CD8-positive, alpha-beta memory T cell (primary cell): ENCODE data around the gene ATG16L2. TPM values are rescaled to one million over a fixed set of nuclear protein-coding genes. Genes with fewer than 3 reads are reported as not detected.
A peak's percentile ranks its signal among the peaks of the same experiment; 100 is the strongest.

Experiments
- CTCF ChIA-PET: fragments of 350-600 bp; sonication (Branson Sonifier 250); formaldehyde crosslinking; loops from one replicate; lab custom pipeline; 2021; ENCODE audit warnings: antibody characterized with exemption; lab: Charles Lee
- POLR2A ChIA-PET: fragments of 350-600 bp; sonication (Branson Sonifier 250); formaldehyde crosslinking; loops from one replicate; lab custom pipeline; 2021; ENCODE audit warnings: antibody characterized with exemption; lab: Charles Lee
- DNase-seq, 5 donors: peaks; one replicate each; pipeline versions ENCODE4 v3.0.0 to v3.0.0-alpha.2; 2020 to 2022; ENCODE audit warnings: mixed read lengths in 1 of 5
- H3K27ac ChIP-seq: one replicate; pipeline ENCODE4 v1.7.0; 2013; ENCODE audit warnings: low read depth, mild to moderate bottlenecking, low read length, moderate library complexity
- H3K27me3 ChIP-seq: 2 replicates; pipeline ENCODE4 v1.7.0; 2013; ENCODE audit warnings: low read length, mild to moderate bottlenecking; ENCODE audit not compliant: insufficient read depth, poor library complexity, severe bottlenecking
- H3K36me3 ChIP-seq: 2 replicates; pipeline ENCODE4 v1.7.0; 2013; ENCODE audit warnings: mild to moderate bottlenecking, low read length, moderate library complexity; ENCODE audit not compliant: insufficient read depth
- H3K4me1 ChIP-seq: 2 replicates; pipeline ENCODE4 v1.7.0; 2013; ENCODE audit warnings: mild to moderate bottlenecking, low read length, moderate library complexity; ENCODE audit not compliant: insufficient read depth
- H3K4me3 ChIP-seq: 2 replicates; pipeline ENCODE4 v1.7.0; 2013; ENCODE audit warnings: mild to moderate bottlenecking, low read length
- H3K9me3 ChIP-seq: 2 replicates; pipeline ENCODE4 v1.7.0; 2013; ENCODE audit warnings: mild to moderate bottlenecking, low read length
- H3K27ac Mint-ChIP-seq, 8 donors: one replicate each; pipeline ENCODE4 v1.8.0; 2020 to 2021; ENCODE audit warnings: mixed read lengths in 8 of 8, mild to moderate bottlenecking in 6 of 8, inconsistent platforms in 3 of 8, moderate library complexity in 3 of 8
- H3K27me3 Mint-ChIP-seq, 2 donors: one replicate each; pipeline ENCODE4 v1.8.0; 2020 to 2021; ENCODE audit warnings: mixed read lengths in 2 of 2, mild to moderate bottlenecking in 1 of 2, moderate library complexity in 1 of 2
- H3K36me3 Mint-ChIP-seq, 3 donors: one replicate each; pipeline ENCODE4 v1.8.0; 2020 to 2021; ENCODE audit warnings: mixed read lengths in 3 of 3, inconsistent platforms in 1 of 3, mild to moderate bottlenecking in 1 of 3
- H3K4me1 Mint-ChIP-seq, 3 donors: one replicate each; pipeline ENCODE4 v1.8.0; 2020 to 2021; ENCODE audit warnings: mixed read lengths in 3 of 3, inconsistent platforms in 1 of 3, mild to moderate bottlenecking in 1 of 3
- H3K4me3 Mint-ChIP-seq, 7 donors: one replicate each; pipeline ENCODE4 v1.8.0; 2020 to 2021; ENCODE audit warnings: mixed read lengths in 7 of 7, mild to moderate bottlenecking in 6 of 7, moderate library complexity in 4 of 7, inconsistent platforms in 2 of 7
- H3K9me3 Mint-ChIP-seq, 5 donors: one replicate each; pipeline ENCODE4 v1.8.0; 2020 to 2022; ENCODE audit warnings: mixed read lengths in 5 of 5, mild to moderate bottlenecking in 3 of 5, moderate library complexity in 2 of 5, inconsistent platforms in 1 of 5
- polyA plus RNA-seq: library from polyadenylated mRNA; unstranded; fragments of 300-500 nt; fragmentation: Illumina TruSeq; gene quantifications from one replicate; pipeline ENCODE4 v1.2.3, GENCODE V29; 2021
- total RNA-seq, 2 experiments: library from RNA; stranded (reverse); gene quantifications; one replicate each; pipeline ENCODE4 v1.2.3, GENCODE V29; 2021

Gene ATG16L2, protein sequence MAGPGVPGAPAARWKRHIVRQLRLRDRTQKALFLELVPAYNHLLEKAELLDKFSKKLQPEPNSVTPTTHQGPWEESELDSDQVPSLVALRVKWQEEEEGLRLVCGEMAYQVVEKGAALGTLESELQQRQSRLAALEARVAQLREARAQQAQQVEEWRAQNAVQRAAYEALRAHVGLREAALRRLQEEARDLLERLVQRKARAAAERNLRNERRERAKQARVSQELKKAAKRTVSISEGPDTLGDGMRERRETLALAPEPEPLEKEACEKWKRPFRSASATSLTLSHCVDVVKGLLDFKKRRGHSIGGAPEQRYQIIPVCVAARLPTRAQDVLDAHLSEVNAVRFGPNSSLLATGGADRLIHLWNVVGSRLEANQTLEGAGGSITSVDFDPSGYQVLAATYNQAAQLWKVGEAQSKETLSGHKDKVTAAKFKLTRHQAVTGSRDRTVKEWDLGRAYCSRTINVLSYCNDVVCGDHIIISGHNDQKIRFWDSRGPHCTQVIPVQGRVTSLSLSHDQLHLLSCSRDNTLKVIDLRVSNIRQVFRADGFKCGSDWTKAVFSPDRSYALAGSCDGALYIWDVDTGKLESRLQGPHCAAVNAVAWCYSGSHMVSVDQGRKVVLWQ
- total RNA-seq (10 to 100 TPM; 50.3 to 53.2 TPM), polyA plus RNA-seq (18.8 TPM)

DNA sequence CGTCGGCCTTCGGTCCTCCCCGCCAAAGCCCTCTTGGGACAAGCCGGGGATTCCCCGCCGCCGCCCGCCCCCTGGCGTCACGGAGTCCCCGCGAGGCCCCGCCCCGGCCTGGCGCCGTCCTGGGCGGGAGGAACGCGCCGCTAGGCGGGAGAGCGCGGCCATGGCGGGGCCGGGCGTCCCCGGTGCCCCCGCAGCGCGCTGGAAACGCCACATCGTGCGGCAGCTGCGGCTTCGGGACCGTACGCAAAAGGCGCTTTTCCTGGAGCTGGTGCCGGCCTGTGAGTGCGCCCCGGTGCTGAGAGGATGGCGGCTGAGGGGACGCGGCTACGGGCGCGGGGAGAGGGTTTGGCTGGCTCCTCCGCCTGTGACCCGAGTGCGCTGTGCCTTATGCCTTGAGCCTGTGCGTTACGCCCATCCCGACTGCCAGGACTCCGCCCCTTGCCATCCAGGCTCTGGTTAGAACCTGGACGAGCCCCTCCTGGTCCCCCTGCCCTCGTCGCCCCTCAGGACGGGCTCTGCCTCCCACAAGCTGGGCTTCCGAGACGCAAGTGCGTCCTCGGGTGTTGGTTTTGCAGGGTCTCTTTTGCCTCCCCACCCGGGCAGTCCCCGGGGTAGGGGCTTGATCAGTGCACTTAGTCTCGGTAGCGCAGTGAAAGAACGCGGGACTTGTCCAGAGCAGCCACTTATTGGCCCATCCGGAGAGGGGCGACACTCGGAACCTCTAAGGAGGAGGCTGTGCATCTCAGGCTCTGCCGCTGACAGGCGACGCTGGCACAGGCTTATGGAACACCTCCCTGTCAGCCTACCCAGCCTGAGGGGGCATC is at the start of gene ATG16L2:
Gene ATG16L2, plus strand, starts transcription at position 126 of the 824 bp plus-strand sequence. Its CDS starts 35 bp downstream, at position 161.
- H3K4me3 Mint-ChIP-seq: peak within 1 kb of the TSS; percentile 96 to 100 (median 99)
- Histone ChIP-seq H3K4me1 (peaks cover 18% of the 10 kb centered on the region), H3K27me3 (no peaks in the 10 kb centered on the region), H3K36me3 (peaks cover 19% of the 10 kb centered on the region), H3K4me3 (peak within 1 kb of the TSS; percentile 95), H3K27ac (peak within 1 kb of the TSS; percentile 99), H3K9me3 (no peaks in the 10 kb centered on the region)
- peaks cover 0 to 5% of the 10 kb centered on the region in 2 donors for H3K27me3 Mint-ChIP-seq
- ChIA-PET POLR2A (interaction anchor here (0.8 kb wide), 1 partner anchor 68 kb away, joined by 3 read pairs; no protein-coding TSS in a partner anchor), CTCF (interaction anchor here (0.7 to 2.5 kb wide), 6 partner anchors 10 to 363 kb away, joined by 4 to 11 read pairs (median 6); no protein-coding TSS in a partner anchor)
- H3K27ac Mint-ChIP-seq: peak within 1 kb of the TSS; percentile 99 to 100 (median 100)
- peak; percentile 85 to 93 (median 90) for DNase-seq
- peaks cover 0 to 60% (median 11%) of the 10 kb centered on the region in 3 donors for H3K36me3 Mint-ChIP-seq
- no peaks in the 10 kb centered on the region for H3K9me3 Mint-ChIP-seq
- peaks cover 44 to 65% (median 58%) of the 10 kb centered on the region in 3 donors for H3K4me1 Mint-ChIP-seq

DNA sequence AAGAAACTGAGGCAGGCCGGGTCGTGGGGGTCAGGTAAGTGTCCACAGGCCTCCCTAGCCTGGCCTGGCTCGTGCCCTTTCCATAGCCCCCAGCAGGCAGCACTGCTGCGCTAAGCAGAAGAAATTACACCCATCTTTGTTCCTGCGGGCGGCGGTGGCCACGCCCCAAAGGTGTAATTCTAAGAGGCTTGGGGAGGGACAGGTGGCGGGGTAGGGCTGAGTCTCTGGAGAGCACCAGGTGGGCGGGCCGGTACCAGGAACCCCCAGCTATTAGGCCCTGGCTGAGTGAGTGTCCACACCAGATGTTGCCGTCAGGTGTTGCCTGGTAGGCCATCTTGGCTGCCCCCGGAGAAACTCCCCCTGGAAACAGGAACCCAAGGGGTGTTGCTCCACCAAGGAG is 49.7 kb upstream of the ATG16L2 start:
- Mint-ChIP-seq H3K27ac (no peak overlapping the region), H3K4me3 (no peak overlapping the region), H3K4me1 (peaks cover 7 to 15% (median 14%) of the 10 kb centered on the region in 3 donors), H3K9me3 (no peaks in the 10 kb centered on the region), H3K27me3 (peaks cover 0 to 5% of the 10 kb centered on the region in 2 donors), H3K36me3 (peaks cover 0 to 1% (median 0%) of the 10 kb centered on the region in 3 donors)
- Histone ChIP-seq H3K9me3 (no peaks in the 10 kb centered on the region), H3K4me3 (no peak overlapping the region), H3K36me3 (no peaks in the 10 kb centered on the region), H3K4me1 (no peaks in the 10 kb centered on the region), H3K27ac (no peak overlapping the region), H3K27me3 (no peaks in the 10 kb centered on the region)
- ChIA-PET POLR2A (no interaction called here), CTCF (interaction anchor here (2.2 kb wide), 1 partner anchor 30 kb away, joined by 5 read pairs; the partner anchor contains the start of gene STARD10)
- DNase-seq: no peak

DNA sequence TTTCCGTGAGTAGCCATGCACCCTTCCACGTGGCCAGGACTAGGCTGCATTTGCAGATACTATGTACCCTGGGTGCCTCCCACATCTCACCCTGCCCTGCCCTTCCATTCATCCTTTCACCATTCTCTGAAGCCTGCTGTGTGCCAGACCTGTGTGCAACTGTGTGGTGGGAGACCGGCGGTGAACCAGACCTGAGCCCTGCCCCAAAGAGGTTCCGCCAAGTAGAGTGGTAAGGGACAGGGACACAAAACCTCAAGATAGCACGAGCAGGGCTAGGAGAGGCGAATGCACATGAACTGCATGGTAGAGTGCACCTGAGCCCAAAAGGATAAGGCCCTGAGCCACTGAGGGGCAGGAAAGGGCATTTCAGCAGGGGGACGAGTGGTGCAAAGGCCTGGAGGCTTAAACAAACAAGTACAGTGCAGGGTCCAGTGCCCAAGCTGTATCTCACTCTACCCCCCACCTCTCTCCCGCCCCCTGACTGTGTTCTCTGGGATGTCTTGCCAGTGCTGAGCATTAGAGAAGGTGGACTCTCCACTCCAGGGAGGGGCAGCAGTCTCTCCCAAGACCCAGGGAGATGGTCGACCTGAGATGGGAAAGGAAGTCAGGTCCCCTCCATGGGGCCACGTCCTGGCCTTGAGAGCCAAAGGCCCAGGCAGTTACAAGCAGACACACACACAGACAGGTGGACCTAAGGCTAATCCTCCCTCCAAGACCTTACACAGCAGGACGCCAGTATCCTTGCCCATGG is 47.9 kb upstream of the ATG16L2 start:
- Mint-ChIP-seq H3K27ac (peak overlapping the region in 1 of 8 donors; percentile 42), H3K27me3 (peaks cover 0 to 5% of the 10 kb centered on the region in 2 donors), H3K4me1 (peaks cover 7 to 15% (median 14%) of the 10 kb centered on the region in 3 donors), H3K36me3 (no peaks in the 10 kb centered on the region), H3K4me3 (no peak overlapping the region), H3K9me3 (no peaks in the 10 kb centered on the region)
- no peaks in the 10 kb centered on the region for H3K4me1 ChIP-seq
- no peak overlapping the region for H3K4me3 ChIP-seq
- H3K27ac ChIP-seq: no peak overlapping the region
- H3K9me3 ChIP-seq: no peaks in the 10 kb centered on the region
- no peaks in the 10 kb centered on the region for H3K36me3 ChIP-seq
- CTCF ChIA-PET: interaction anchor here (1.0 to 2.2 kb wide), 2 partner anchors 14 to 28 kb away, joined by 3 to 5 read pairs; partner anchors contain the start of gene STARD10
- H3K27me3 ChIP-seq: no peaks in the 10 kb centered on the region
- no peak for DNase-seq
- POLR2A ChIA-PET: no interaction called here

DNA sequence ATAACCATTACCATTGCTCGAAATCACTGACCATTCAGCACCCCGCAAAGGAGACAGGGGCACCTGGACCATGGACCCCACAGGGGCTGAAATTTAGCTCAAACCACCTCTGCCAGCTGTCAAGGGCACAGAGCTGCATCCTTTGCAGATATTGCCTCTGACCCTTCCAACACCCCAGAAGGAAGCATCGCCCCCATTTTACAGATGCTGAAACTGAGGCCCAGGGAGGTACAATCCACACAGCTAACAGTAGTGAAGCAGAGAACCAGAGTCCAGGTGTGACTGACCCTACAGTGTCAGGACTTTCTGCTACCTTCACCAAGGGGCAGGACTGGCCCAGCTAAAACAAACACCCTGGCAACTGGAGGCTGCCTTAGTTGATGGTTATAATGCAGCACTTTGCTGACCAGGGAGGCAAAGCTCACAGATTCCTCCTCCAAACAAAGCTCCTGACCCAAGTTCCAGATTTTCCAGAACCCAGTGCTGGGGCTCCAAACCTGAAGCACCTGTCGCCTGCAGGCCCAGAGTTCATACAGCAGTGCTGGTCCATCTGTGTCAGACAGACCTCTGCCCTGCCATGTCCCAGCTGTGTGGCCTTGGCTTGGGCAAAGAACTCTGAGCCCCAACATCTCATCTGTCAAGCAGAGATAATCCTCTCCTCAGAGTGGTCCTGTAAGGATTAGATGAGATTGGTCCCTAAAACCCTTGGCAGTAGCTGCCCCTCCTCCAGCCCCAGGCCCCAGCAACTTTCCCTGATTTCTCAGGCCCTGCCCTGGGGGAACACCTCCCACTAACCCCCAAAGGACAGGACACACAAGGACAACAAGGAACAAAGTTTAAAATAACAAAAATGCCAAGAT is 46.8 kb upstream of the ATG16L2 start:
- CTCF ChIA-PET: interaction anchor here (0.9 to 1.4 kb wide), 4 partner anchors 27 to 64 kb away, joined by 3 to 4 read pairs (median 3); partner anchors contain the start of gene STARD10
- H3K27me3 ChIP-seq: no peaks in the 10 kb centered on the region
- H3K27ac Mint-ChIP-seq: peak overlapping the region in 2 of 8 donors; percentile 55 to 60
- no peak overlapping the region for H3K4me3 ChIP-seq
- peaks cover 7 to 12% (median 11%) of the 10 kb centered on the region in 3 donors for H3K4me1 Mint-ChIP-seq
- H3K4me1 ChIP-seq: no peaks in the 10 kb centered on the region
- no peaks in the 10 kb centered on the region for H3K9me3 ChIP-seq
- H3K36me3 ChIP-seq: no peaks in the 10 kb centered on the region
- no peaks in the 10 kb centered on the region for H3K9me3 Mint-ChIP-seq
- POLR2A ChIA-PET: no interaction called here
- peaks cover 0 to 4% of the 10 kb centered on the region in 2 donors for H3K27me3 Mint-ChIP-seq
- no peak for DNase-seq
- no peak overlapping the region for H3K27ac ChIP-seq
- no peak overlapping the region for H3K4me3 Mint-ChIP-seq
- peaks cover 0 to 1% (median 0%) of the 10 kb centered on the region in 3 donors for H3K36me3 Mint-ChIP-seq

DNA sequence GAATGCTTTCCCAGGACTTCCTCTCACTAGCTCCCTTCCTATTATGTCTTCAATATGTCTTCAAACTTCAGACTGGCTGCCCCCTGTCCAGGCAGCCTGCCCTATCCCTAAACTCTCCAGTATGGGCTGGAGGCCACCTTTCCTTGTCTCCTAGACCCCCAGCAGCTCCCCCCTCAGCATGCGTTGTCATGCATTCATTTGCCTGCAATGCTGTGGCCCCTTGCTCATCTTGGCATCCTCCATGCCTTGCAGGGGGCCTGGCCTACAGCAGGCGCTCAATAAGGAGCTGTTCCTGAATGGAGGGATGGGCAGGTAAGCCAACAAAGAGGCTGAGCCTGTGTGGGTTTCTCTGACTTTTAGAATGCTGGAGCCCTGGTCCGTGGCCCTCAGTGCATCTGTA is 45.6 kb upstream of the ATG16L2 start:
- Mint-ChIP-seq H3K27me3 (peaks cover 0 to 3% of the 10 kb centered on the region in 2 donors), H3K27ac (peak overlapping the region in 2 of 8 donors; percentile 24 to 47), H3K36me3 (peaks cover 0 to 4% (median 0%) of the 10 kb centered on the region in 3 donors), H3K4me1 (peaks cover 4 to 5% (median 4%) of the 10 kb centered on the region in 3 donors), H3K9me3 (no peaks in the 10 kb centered on the region), H3K4me3 (no peak overlapping the region)
- Histone ChIP-seq H3K9me3 (no peaks in the 10 kb centered on the region), H3K27ac (no peak overlapping the region), H3K36me3 (no peaks in the 10 kb centered on the region), H3K4me3 (no peak overlapping the region), H3K4me1 (no peaks in the 10 kb centered on the region), H3K27me3 (no peaks in the 10 kb centered on the region)
- no peak for DNase-seq
- ChIA-PET CTCF (interaction anchor here (1.1 to 1.4 kb wide), 2 partner anchors 25 to 43 kb away, joined by 3 to 4 read pairs; partner anchors contain the start of gene STARD10), POLR2A (no interaction called here)

DNA sequence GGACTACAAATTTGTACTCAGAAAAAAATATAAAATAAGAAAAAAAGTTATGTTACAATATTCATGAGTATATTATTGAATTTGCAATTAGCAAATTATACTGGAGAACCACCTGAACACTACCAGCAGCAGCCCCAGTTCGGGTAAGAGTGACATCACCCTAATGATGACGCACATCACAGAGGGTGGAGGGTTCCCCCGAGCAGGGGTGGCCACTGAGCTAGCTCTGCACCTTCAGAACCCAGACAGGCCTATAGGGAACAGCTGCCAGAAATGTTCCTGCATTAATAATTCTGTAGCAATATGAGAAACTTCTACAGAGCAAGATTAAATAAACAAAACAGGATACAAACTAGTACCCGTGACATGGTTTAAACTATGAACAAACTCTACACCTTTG is 44.5 kb upstream of the ATG16L2 start:
- H3K36me3 Mint-ChIP-seq: peaks cover 0 to 7% (median 0%) of the 10 kb centered on the region in 3 donors
- POLR2A ChIA-PET: no interaction called here
- H3K27me3 Mint-ChIP-seq: peaks cover 0 to 3% of the 10 kb centered on the region in 2 donors
- H3K4me1 ChIP-seq: no peaks in the 10 kb centered on the region
- no peaks in the 10 kb centered on the region for H3K27me3 ChIP-seq
- no peak overlapping the region for H3K4me3 ChIP-seq
- no peaks in the 10 kb centered on the region for H3K36me3 ChIP-seq
- no peaks in the 10 kb centered on the region for H3K9me3 Mint-ChIP-seq
- no peak for DNase-seq
- no peak overlapping the region for H3K4me3 Mint-ChIP-seq
- H3K27ac Mint-ChIP-seq: peak overlapping the region in 2 of 8 donors; percentile 6 to 14
- peaks cover 4 to 8% (median 8%) of the 10 kb centered on the region in 3 donors for H3K4me1 Mint-ChIP-seq
- CTCF ChIA-PET: no interaction called here
- no peaks in the 10 kb centered on the region for H3K9me3 ChIP-seq
- H3K27ac ChIP-seq: no peak overlapping the region
